ENCODE results near the gene RASSF1.
"Not testable (repeated sequence)": the region's sequence is repeated elsewhere in the genome, so short reads cannot be mapped to it uniquely, and the experiment has no call there.

The RASSF1 gene

GRCh38 chr3:50322386-50323091 lies 18.1 kb downstream of the RASSF1 start, which contains the start of gene HYAL2:
Gene HYAL2, minus strand, starts transcription at chr3:50322745. Its CDS starts 2,256 bp downstream, at chr3:50320489.
- DNase-seq: peak; percentile 32

GRCh38 chr3:50322115-50322385 lies 18.6 kb downstream of the RASSF1 start:
- DNase-seq: no peak

- DNase-seq: peak; percentile 97
These were observed 19.1 kb downstream of the RASSF1 start for GRCh38 chr3:50321336-50322114.

DNA sequence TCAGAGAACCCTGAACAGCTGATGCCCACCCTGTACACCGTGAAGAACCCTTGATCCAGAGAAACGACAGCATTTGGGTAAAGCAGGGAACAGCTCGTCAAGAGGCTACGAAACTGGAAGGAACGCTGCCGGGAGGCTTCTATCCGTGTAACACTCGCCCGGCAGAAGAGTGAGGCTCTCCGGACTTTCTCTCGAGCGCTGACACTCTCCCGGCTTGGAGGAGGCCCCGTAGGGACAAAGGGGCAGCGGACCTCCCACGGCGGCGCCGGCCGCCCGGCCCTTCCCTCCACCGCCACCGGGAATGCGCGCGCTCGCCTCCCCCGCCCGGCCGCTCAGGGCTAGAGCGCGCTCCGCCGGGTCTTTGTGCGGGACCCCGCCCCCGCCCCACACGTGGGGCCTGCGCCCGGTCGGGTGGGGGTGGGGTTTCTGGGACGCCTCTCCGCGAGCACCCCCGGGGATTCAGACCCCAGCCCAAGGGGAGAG lies 19.7 kb downstream of the RASSF1 start:
- DNase-seq: peak; percentile 94

GRCh38 chr3:50319894-50320625 lies 20.6 kb downstream of the RASSF1 start:
- DNase-seq: no peak

- DNase-seq: no peak
These were observed 21.3 kb downstream of the RASSF1 start for GRCh38 chr3:50319181-50319893.

GRCh38 chr3:50318615-50319014 lies 22.0 kb downstream of the RASSF1 start:
- DNase-seq: no peak

- DNase-seq: no peak
These were observed 22.5 kb downstream of the RASSF1 start for GRCh38 chr3:50318163-50318562.

DNA sequence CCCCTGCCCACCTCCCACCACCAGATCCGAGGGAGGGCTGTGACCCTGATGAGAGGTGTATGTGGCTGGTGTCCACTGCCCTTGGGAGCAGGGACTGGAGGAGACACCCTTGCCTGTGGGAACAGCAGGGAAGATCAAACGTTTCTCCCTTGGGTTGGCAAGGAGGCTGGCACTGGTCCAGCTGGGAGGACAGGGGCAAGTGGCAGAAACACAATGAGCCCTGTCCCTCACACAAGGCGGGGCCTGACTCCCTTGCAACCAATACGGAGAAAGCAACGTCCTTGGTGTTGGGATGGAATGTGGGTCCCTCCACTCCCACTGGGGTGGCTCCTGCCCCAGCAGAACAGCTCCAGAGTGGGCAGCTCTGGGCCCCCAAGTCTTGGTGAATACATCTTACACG lies 23.3 kb downstream of the RASSF1 start:
- DNase-seq: no peak

DNA sequence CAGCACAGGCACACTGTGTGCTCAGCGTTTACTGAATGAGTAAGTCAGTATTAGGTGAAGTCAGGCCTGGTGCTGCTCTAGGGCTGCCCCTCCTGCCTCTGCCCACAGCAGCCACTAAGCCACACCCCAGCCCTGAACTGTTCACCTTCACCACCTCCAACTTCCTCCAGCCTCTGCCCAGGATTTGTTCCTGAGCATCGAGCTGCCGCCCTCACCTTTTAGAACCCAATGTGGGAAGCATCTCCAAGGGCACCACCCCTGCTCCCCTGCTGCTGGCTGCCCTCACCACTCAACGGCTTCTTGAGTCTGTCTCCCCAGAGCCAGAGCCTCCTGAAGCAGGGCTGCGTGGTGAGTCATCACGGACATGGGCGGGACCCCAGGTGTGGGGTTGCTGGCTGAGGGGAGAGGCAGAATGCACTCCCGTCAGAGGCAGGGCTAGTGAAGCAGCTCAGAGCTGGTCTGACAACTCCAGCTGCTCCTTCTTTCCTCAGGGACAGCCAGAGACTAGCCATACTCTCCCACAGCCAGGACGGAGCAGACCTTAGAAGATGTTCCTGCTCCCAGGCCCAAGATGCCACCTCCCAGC lies 23.9 kb downstream of the RASSF1 start:
- DNase-seq: peak; percentile 65

GRCh38 chr3:50314816-50315215 lies 25.8 kb downstream of the RASSF1 start:
- no peak for DNase-seq

- DNase-seq: no peak
These were observed 26.3 kb downstream of the RASSF1 start for GRCh38 chr3:50314342-50314741.

GRCh38 chr3:50312041-50312440 lies 28.6 kb downstream of the RASSF1 start:
- DNase-seq: not testable (repeated sequence)

GRCh38 chr3:50304601-50305000 lies 36.0 kb downstream of the RASSF1 start:
- no peak for DNase-seq

GRCh38 chr3:50303013-50303815 lies 37.4 kb downstream of the RASSF1 start, which contains the start of gene HYAL1:
Gene HYAL1, minus strand, starts transcription at chr3:50303574. Its CDS starts 618 bp downstream, at chr3:50302956.
- DNase-seq: no peak

DNA sequence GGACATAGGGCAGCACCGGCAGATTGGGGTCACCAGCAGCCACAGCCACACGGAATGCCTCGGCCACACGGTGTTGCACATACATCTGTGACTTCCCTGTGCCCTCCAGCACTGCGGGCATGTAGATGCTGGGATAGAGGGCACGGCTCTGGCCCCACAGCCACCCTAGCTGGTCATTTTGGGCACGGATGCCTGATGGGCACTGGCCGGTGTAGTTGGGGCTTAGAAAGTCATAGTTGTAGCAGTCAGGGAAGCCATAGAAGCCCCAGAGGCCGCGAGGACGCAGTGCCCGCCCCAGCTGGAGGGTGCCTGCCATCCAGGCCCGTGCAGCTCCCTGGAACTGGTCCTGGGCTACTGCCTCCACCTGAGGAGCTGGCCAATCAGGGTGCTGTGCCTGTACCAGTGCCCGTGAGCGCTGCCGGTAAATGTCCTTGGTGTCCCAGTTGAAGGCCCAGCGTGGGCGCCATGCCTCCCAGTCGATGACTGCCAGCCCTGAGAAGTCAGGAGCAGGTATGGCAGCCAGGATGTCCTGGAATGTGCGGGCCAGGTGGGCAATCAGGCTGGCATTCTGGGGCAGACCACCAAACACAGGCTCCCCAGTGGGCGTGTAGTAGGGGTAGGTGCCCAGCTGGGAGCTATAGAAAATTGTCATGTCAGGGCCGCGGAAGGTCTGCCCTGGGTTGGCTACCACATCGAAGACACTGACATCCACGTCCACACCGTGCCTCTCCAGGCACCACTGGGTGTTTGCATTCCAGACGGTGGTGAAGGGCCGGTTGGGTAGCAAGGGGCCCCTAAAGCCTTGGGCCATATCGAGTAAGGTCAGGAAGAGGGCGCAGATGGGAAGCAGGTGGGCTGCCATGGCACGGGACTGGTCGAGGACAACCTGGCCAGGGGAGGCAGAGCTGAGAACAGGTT lies 38.3 kb downstream of the RASSF1 start:
- DNase-seq: no peak

DNA sequence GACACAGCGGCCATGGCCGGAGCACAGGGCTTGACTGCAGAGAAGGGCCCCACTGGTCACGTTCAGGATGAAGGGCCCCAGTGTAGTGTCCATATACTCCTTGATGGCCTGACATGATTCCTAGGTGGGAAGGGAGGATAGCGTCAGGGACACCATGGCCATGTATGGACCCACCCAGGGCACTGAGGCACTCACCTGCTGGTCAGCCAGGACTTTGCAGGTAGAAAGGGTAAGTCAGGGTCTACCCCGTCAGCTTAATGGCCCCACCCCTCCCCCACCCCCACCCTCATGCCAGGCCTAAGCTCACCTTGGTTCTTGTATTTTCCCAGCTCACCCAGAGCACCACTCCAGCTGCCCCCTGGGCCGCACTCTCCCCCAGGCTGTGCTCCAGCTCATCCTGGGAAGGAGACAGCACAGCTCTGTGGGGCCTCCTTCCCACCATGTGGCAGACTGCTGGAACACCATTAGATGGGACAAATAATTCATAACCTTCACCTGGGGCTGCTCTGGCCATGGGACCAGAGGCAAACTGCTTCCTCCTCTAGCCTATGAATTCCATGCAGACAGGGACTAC lies 39.9 kb downstream of the RASSF1 start:
- DNase-seq: no peak

DNA sequence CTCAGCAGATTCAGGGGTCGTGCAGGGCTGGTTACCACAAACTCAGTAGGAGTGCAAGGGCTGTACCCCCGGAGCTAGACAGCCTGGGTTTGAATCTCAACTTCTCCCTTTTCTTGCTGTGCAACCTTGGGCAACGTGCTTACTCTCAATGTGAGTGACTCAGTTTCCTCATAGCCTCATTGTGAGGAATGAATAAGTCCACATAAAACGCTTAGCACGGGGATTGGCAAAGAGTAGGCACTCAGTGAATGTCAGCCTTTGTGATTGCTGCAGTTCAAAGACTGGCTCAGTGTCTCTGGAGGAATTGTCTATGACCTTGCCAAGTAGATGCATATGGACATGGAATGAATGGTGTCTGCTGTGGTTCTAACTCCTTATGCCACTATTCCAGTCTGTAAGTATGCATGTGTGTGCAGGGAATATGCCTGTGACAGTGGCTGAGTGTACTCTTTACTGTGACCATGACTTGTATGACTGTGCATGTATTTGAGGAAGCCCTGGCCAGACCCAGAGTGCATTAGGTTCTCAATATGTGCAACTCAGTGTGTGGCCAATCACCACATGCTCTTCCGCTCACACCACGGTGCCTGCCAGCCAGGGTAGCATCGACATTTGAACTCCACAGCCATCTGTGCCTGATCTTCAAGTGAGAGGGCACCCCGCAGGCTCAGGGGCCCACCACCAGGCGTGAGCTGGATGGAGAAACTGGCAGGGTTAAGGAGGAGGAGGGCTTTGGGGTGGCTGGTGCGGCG lies 40.5 kb downstream of the RASSF1 start:
- no peak for DNase-seq

GRCh38 chr3:50299638-50299928 lies 41.1 kb downstream of the RASSF1 start:
- DNase-seq: no peak

All from eye (tissue), 1 donor.